Measurements from ENCODE around the gene NDC1. TPM values are rescaled to one million over a fixed set of nuclear protein-coding genes. Genes with fewer than 3 reads are reported as not detected.

Gene NDC1
- total and polyA plus RNA-seq, 2 of the 4 experiments (the other 2 are of a cell fraction): 11.8 to 33.9 TPM

GRCh38 chr1:53731043-53731600 is 107.0 kb downstream of the NDC1 start:
- Histone ChIP-seq H4K5ac (ENCODE audit: low read depth, low read length) (no peak overlapping the region; the same call in 1 of the 2 replicates), H3K14ac (replicated peaks; ENCODE audit: low read depth, low read length) (no peak overlapping the region; the same call in 1 of the 2 replicates), H2BK20ac (ENCODE audit: low read depth, low read length) (no peak overlapping the region), H3K36me3 (ENCODE audit: control insufficient read depth, insufficient read depth, low read length) (peaks cover 2% of the 10 kb centered on the region; the same call in 1 of the 2 replicates), H3K4me2 (ENCODE audit: low read depth, low read length) (no peak overlapping the region), H3K27ac (ENCODE audit: insufficient read depth, low read length) (no peak overlapping the region), H4K20me1 (ENCODE audit: insufficient read depth, low read length) (0 out of 2 replicates have a peak, but pooled peaks cover 4% of the 10 kb centered on the region), H3K18ac (ENCODE audit: low read depth, low read length) (peak overlapping the region; percentile 75), H3K27me3 (ENCODE audit: control insufficient read depth, insufficient read depth, low read length) (no peaks in the 10 kb centered on the region), H3K4me1 (ENCODE audit: control insufficient read depth, insufficient read depth, low read length) (peaks cover 33% of the 10 kb centered on the region), H3K9ac (ENCODE audit: low read depth, low read length) (no peak overlapping the region), H3K56ac (ENCODE audit: extremely low read depth, insufficient read depth, low read length) (no peak overlapping the region), H4K8ac (ENCODE audit: low read depth in 2 of 2, low read length in 2 of 2) (peak overlapping the region in 1 of 2 experiments; percentile 67; a peak in 1 of 4 replicates), H3K4ac (ENCODE audit: low read depth, low read length) (peak overlapping the region; percentile 75), H3K23ac (ENCODE audit: low read depth, low read length) (no peak overlapping the region), H2BK15ac (ENCODE audit: low read depth, low read length) (peak overlapping the region; percentile 26; the same call in 1 of the 3 replicates), H2BK5ac (ENCODE audit: low read depth, low read length, poor library complexity, severe bottlenecking) (no peak overlapping the region), H4K91ac (ENCODE audit: insufficient read depth, low read depth, low read length) (0 out of 2 replicates have a peak overlapping the region, but pooled peaks have one; percentile 81), H2BK120ac (ENCODE audit: low read depth, low read length) (peak overlapping the region; percentile 69; the same call in 1 of the 2 replicates), H2AK9ac (replicated peaks; ENCODE audit: low read depth, low read length, poor library complexity) (no peak overlapping the region), H3K9me1 (ENCODE audit: insufficient read depth, low read length) (peaks cover 27% of the 10 kb centered on the region; the same call in 1 of the 2 replicates), H2AFZ (replicated peaks; ENCODE audit: low read length, poor library complexity) (no peak overlapping the region), H3K9me3 (ENCODE audit: control insufficient read depth, insufficient read depth, low read length) (no peaks in the 10 kb centered on the region), H2AK5ac (ENCODE audit: low read depth, low read length) (peak overlapping the region; percentile 19; the same call in 1 of the 2 replicates), H3K79me1 (ENCODE audit: low read depth in 1 of 2, low read length in 2 of 2) (peaks cover 27 to 61% of the 10 kb centered on the region in 2 experiments), H3K4me3 (ENCODE audit: insufficient read depth, low read depth, low read length) (no peak overlapping the region)
- no peak for TF ChIP-seq NFE2L2 (IDR thresholded peaks at IDR 0.05; ENCODE audit: low read depth, low read length)
- TF ChIP-seq SMC3 (IDR thresholded peaks at IDR 0.05; ENCODE audit: low read depth, low read length): no peak
- no peak for TF ChIP-seq POLR2A (IDR thresholded peaks at IDR 0.05; ENCODE audit: low read depth, low read length)
- no peak for TF ChIP-seq MAZ (IDR thresholded peaks at IDR 0.05; ENCODE audit: borderline replicate concordance, low read depth, low read length)
- TF ChIP-seq CEBPB (IDR thresholded peaks at IDR 0.05; ENCODE audit: low read depth, low read length): no peak
- no peak for TF ChIP-seq USF2 (IDR thresholded peaks at IDR 0.05; ENCODE audit: low read depth, low read length)
- no peak for TF ChIP-seq CTCF (conservative IDR thresholded peaks at IDR 0.05; ENCODE audit: low read depth, low read length)
- TF ChIP-seq BHLHE40 (IDR thresholded peaks at IDR 0.05; ENCODE audit: low read depth, low read length): no peak
- in situ Hi-C loops (cut with MboI; ENCODE audit: low sequenced_read_pairs): no loop called here
- ChIA-PET CTCF (no interaction called here), POLR2A (ENCODE audit: unreplicated experiment) (no interaction called here)
- BruUV-seq (replicated peaks): no TSS peak
- intact Hi-C loops (cut with micrococcal nuclease): loop anchor here (5.0 kb wide), 1 partner anchor 44 kb away; no protein-coding TSS in a partner anchor
- dilution Hi-C loops (cut with HindIII; ENCODE audit: low sequenced_read_pairs, unreplicated experiment): no loop called here
- no peak for DNase-seq
- WGBS, 2 experiments (ENCODE audit: extremely low coverage in 2 of 2, insufficient read length in 1 of 2): no CpG with 5 or more reads among the region's 10 CpGs
- no peak for ATAC-seq (ENCODE audit: low read depth)

Data from IMR-90 (cell line).